HK-2 (cell line): ENCODE data around the gene ASZ1.

ENCODE experiments used
- DNase-seq: peaks from one replicate; pipeline ENCODE4 v3.0.0-alpha.2; 2018; ENCODE audit not compliant: unreplicated experiment

Gene ASZ1

GRCh38 chr7:117402109-117402508 is 25.2 kb downstream of the ASZ1 start:
- DNase-seq, result peak; percentile 8

GRCh38 chr7:117401293-117402002 is 25.8 kb downstream of the ASZ1 start:
- DNase-seq, result no peak

- DNase-seq, result no peak
Observed at GRCh38 chr7:117399820-117400422, 27.4 kb downstream of the ASZ1 start.

GRCh38 chr7:117395743-117396142 is 31.6 kb downstream of the ASZ1 start:
- no peak for DNase-seq

- no peak for DNase-seq
Observed at GRCh38 chr7:117393781-117394180, 33.5 kb downstream of the ASZ1 start.

- no peak for DNase-seq
Observed at GRCh38 chr7:117389871-117390270, 37.4 kb downstream of the ASZ1 start.

- DNase-seq, result no peak
Observed at GRCh38 chr7:117386110-117386706, 41.1 kb downstream of the ASZ1 start.

- no peak for DNase-seq
Observed at GRCh38 chr7:117385363-117386109, 41.8 kb downstream of the ASZ1 start.

GRCh38 chr7:117384688-117385362 is 42.5 kb downstream of the ASZ1 start:
- DNase-seq, result no peak

- DNase-seq, result no peak
Observed at GRCh38 chr7:117383483-117384189, 43.7 kb downstream of the ASZ1 start.

- DNase-seq, result no peak
Observed at GRCh38 chr7:117383046-117383445, 44.2 kb downstream of the ASZ1 start.

GRCh38 chr7:117381362-117381761 is 45.9 kb downstream of the ASZ1 start:
- no peak for DNase-seq

- no peak for DNase-seq
Observed at GRCh38 chr7:117375380-117375779, 51.9 kb downstream of the ASZ1 start.

- DNase-seq, result no peak
Observed at GRCh38 chr7:117372073-117372472, 55.2 kb downstream of the ASZ1 start.

GRCh38 chr7:117364339-117365080 is 62.8 kb downstream of the ASZ1 start:
- DNase-seq, result no peak

GRCh38 chr7:117362294-117362888 is 64.9 kb downstream of the ASZ1 start:
- no peak for DNase-seq

- DNase-seq, result no peak
Observed at GRCh38 chr7:117350027-117350426, 77.3 kb downstream of the ASZ1 start.

GRCh38 chr7:117349570-117349969 is 77.7 kb downstream of the ASZ1 start:
- DNase-seq, result no peak

- DNase-seq, result no peak
Observed at GRCh38 chr7:117347962-117348672, 79.2 kb downstream of the ASZ1 start.

GRCh38 chr7:117347480-117347879 is 79.8 kb downstream of the ASZ1 start:
- DNase-seq, result no peak
